Liver (tissue), 3 donors: ENCODE data around the gene SLC25A1.

Experiments used
- EGR1 ChIP-seq, 2 donors: IDR thresholded peaks; 2 replicates each; pipeline ENCODE4 v1.6.1; 2016 to 2018; ENCODE audit warnings: antibody characterized with exemption in 2 of 2, low read depth in 2 of 2
- JUND ChIP-seq, 2 donors: IDR thresholded peaks; 2 replicates each; pipeline ENCODE4 v1.6.1; 2016; ENCODE audit warnings: antibody characterized with exemption in 2 of 2
- SP1 ChIP-seq: IDR thresholded peaks from 2 replicates; pipeline ENCODE4 v1.6.1; 2018; ENCODE audit warnings: antibody characterized with exemption, mild to moderate bottlenecking
- TAF1 ChIP-seq: conservative IDR thresholded peaks from 2 replicates; pipeline ENCODE4 v1.6.1; 2016; ENCODE audit warnings: antibody characterized with exemption, mild to moderate bottlenecking
- YY1 ChIP-seq: IDR thresholded peaks from 2 replicates; pipeline ENCODE4 v1.6.1; 2016; ENCODE audit warnings: antibody characterized with exemption, mild to moderate bottlenecking
- TF ChIP-seq, protein P1 (sequence below): fragments of 150-350 bp; IDR thresholded peaks from 2 replicates; pipeline ENCODE4 v1.5.1; 2017; ENCODE audit warnings: improper control_type of control experiment, low read depth, low read length; ENCODE audit not compliant: missing input control
- TF ChIP-seq, protein P2 (sequence below): IDR thresholded peaks from 2 replicates; pipeline ENCODE4 v1.6.1; 2016; ENCODE audit warnings: antibody characterized with exemption
- TF ChIP-seq, protein P3 (sequence below): IDR thresholded peaks from 2 replicates; pipeline ENCODE4 v1.6.1; 2016; ENCODE audit warnings: antibody characterized with exemption, mild to moderate bottlenecking
- TF ChIP-seq, protein P4 (sequence below): IDR thresholded peaks from 2 replicates; pipeline ENCODE4 v1.6.1; 2016; ENCODE audit warnings: antibody characterized with exemption
- donor health status: healthy.
- donor health status: healthy.

DNA sequence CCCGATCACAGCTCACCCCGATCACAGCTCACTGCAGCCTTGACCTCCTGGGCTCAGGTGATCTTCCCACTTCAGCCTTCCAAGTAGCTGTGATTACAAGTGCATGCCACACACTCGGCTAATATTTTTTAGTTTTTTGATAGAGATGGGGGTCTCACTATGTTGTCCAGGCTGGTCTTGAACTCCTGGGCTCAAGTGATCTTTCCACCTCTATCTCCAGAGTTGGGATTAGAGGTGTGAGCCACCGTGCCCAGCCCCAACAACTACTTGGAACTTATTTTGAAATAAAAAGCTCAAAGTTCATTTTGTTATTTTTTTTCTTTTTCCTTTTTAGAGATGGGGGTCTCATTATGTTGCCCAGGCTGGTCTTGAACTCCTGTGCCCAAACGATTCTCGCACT lies 27.8 kb upstream of the SLC25A1 start:
- TF ChIP-seq, protein P1, sequence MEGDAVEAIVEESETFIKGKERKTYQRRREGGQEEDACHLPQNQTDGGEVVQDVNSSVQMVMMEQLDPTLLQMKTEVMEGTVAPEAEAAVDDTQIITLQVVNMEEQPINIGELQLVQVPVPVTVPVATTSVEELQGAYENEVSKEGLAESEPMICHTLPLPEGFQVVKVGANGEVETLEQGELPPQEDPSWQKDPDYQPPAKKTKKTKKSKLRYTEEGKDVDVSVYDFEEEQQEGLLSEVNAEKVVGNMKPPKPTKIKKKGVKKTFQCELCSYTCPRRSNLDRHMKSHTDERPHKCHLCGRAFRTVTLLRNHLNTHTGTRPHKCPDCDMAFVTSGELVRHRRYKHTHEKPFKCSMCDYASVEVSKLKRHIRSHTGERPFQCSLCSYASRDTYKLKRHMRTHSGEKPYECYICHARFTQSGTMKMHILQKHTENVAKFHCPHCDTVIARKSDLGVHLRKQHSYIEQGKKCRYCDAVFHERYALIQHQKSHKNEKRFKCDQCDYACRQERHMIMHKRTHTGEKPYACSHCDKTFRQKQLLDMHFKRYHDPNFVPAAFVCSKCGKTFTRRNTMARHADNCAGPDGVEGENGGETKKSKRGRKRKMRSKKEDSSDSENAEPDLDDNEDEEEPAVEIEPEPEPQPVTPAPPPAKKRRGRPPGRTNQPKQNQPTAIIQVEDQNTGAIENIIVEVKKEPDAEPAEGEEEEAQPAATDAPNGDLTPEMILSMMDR: no peak
- TF ChIP-seq JUND (IDR thresholded peaks at IDR 0.05) (no peak), EGR1 (IDR thresholded peaks at IDR 0.05; ENCODE audit: low read depth in 2 of 2) (no peak), SP1 (no peak), TAF1 (no peak), YY1 (no peak)
- TF ChIP-seq, protein P2, sequence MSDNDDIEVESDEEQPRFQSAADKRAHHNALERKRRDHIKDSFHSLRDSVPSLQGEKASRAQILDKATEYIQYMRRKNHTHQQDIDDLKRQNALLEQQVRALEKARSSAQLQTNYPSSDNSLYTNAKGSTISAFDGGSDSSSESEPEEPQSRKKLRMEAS: no peak
- TF ChIP-seq, protein P3, sequence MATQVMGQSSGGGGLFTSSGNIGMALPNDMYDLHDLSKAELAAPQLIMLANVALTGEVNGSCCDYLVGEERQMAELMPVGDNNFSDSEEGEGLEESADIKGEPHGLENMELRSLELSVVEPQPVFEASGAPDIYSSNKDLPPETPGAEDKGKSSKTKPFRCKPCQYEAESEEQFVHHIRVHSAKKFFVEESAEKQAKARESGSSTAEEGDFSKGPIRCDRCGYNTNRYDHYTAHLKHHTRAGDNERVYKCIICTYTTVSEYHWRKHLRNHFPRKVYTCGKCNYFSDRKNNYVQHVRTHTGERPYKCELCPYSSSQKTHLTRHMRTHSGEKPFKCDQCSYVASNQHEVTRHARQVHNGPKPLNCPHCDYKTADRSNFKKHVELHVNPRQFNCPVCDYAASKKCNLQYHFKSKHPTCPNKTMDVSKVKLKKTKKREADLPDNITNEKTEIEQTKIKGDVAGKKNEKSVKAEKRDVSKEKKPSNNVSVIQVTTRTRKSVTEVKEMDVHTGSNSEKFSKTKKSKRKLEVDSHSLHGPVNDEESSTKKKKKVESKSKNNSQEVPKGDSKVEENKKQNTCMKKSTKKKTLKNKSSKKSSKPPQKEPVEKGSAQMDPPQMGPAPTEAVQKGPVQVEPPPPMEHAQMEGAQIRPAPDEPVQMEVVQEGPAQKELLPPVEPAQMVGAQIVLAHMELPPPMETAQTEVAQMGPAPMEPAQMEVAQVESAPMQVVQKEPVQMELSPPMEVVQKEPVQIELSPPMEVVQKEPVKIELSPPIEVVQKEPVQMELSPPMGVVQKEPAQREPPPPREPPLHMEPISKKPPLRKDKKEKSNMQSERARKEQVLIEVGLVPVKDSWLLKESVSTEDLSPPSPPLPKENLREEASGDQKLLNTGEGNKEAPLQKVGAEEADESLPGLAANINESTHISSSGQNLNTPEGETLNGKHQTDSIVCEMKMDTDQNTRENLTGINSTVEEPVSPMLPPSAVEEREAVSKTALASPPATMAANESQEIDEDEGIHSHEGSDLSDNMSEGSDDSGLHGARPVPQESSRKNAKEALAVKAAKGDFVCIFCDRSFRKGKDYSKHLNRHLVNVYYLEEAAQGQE: no peak
- TF ChIP-seq, protein P4, sequence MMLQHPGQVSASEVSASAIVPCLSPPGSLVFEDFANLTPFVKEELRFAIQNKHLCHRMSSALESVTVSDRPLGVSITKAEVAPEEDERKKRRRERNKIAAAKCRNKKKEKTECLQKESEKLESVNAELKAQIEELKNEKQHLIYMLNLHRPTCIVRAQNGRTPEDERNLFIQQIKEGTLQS: no peak
